PC-9 (cell line): ENCODE results near the gene OGN.

Experiments used
- CTCF ChIP-seq: fragments of 200-600 bp; sonication (generic); conservative IDR thresholded peaks from 2 replicates; pipeline ENCODE4 v1.6.1; 2017; ENCODE audit warnings: mixed run types, antibody characterized with exemption, mild to moderate bottlenecking, moderate library complexity
- EZH2 ChIP-seq: fragments of 200-600 bp; sonication (generic); IDR thresholded peaks from 2 replicates; pipeline ENCODE4 v1.8.0; 2017; ENCODE audit warnings: antibody characterized with exemption, low read depth

GRCh38 chr9:92341578-92341977 is 62.8 kb downstream of the OGN start:
- TF ChIP-seq CTCF (no peak), EZH2 (no peak)
